ENCODE measurements around the gene FAM32A.
A peak's percentile ranks its signal among the peaks of the same experiment; 100 is the strongest.

Gene FAM32A

GRCh38 chr19:16197188-16197621, 12.0 kb downstream of the FAM32A start:
- H3K27ac ChIP-seq = peak overlapping the region; percentile 82
- TF ChIP-seq CTCF (conservative IDR thresholded peaks at IDR 0.05) = no peak

GRCh38 chr19:16197622-16198369, 12.6 kb downstream of the FAM32A start, which contains the start of gene AP1M1:
Gene AP1M1 (plus strand): TSS chr19:16197911. CDS start chr19:16198027, 116 bp downstream.
- no peak for TF ChIP-seq CTCF (conservative IDR thresholded peaks at IDR 0.05)

GRCh38 chr19:16198370-16198651, 13.1 kb downstream of the FAM32A start:
- TF ChIP-seq CTCF (conservative IDR thresholded peaks at IDR 0.05) = no peak
- H3K27ac ChIP-seq = peak overlapping the region; percentile 82

More at GRCh38 chr19:16197622-16198369, 12.6 kb downstream of the FAM32A start, which contains the start of gene AP1M1:
- peak within 1 kb of the TSS; percentile 82 for H3K27ac ChIP-seq

GRCh38 chr19:16199275-16199932, 14.2 kb downstream of the FAM32A start:
- TF ChIP-seq CTCF (conservative IDR thresholded peaks at IDR 0.05) = no peak
- peak overlapping the region; percentile 5; the same call in 1 of the 2 replicates for H3K27ac ChIP-seq

- TF ChIP-seq CTCF (conservative IDR thresholded peaks at IDR 0.05) = no peak
- H3K27ac ChIP-seq = peak overlapping the region; percentile 5; the same call in 1 of the 2 replicates
These were observed 15.1 kb downstream of the FAM32A start for GRCh38 chr19:16200038-16201010.

GRCh38 chr19:16201011-16201391, 15.8 kb downstream of the FAM32A start:
- no peak for TF ChIP-seq CTCF (conservative IDR thresholded peaks at IDR 0.05)
- peak overlapping the region; percentile 5; the same call in 1 of the 2 replicates for H3K27ac ChIP-seq

Data from VCaP (cell line).